HepG2 (cell line): Measurements from ENCODE around the gene DCUN1D3. TPM values are rescaled to one million over a fixed set of nuclear protein-coding genes. Genes with fewer than 3 reads are reported as not detected.

Source experiments
- ATAD3A ChIP-seq: sonication (generic); formaldehyde crosslinking; IDR thresholded peaks from 2 replicates; pipeline ENCODE4 v1.4.0; 2020; ENCODE audit warnings: missing genetic modification reagents
- CEBPG ChIP-seq: IDR thresholded peaks from 2 replicates; pipeline ENCODE4 v1.6.1; 2016
- CREB1 ChIP-seq, 2 experiments: fragments of 450-650 bp in 1 of 2; IDR thresholded peaks; 2 replicates each; pipeline ENCODE4 v1.6.1; 2016 to 2017; ENCODE audit warnings: control low read depth in 1 of 2, mild to moderate bottlenecking in 1 of 2, missing compliant biosample characterization in 1 of 2, missing genetic modification characterization in 1 of 2
- ERF ChIP-seq: IDR thresholded peaks from 2 replicates; pipeline ENCODE4 v1.6.1; 2018; ENCODE audit warnings: missing biosample characterization, missing genetic modification reagents
- IRF2 ChIP-seq: IDR thresholded peaks from 2 replicates; pipeline ENCODE4 v1.6.1; 2018; ENCODE audit warnings: missing genetic modification reagents, missing compliant biosample characterization
- KDM5A ChIP-seq: fragments of 200-600 bp; sonication (generic); IDR thresholded peaks from 2 replicates; pipeline ENCODE4 v1.7.0; 2018; ENCODE audit warnings: antibody characterized with exemption, mild to moderate bottlenecking, low read length, borderline replicate concordance
- LCORL ChIP-seq, 2 experiments: fragments of 450-650 bp in 1 of 2; sonication (generic) in 1 of 2; formaldehyde crosslinking in 1 of 2; IDR thresholded peaks; 2 replicates each; pipeline versions ENCODE4 v1.5.0 to v1.6.1; 2017 to 2020; ENCODE audit warnings: antibody characterized with exemption in 1 of 2, missing genetic modification reagents in 1 of 2
- MIER3 ChIP-seq: IDR thresholded peaks from 2 replicates; pipeline ENCODE4 v1.6.1; 2016; ENCODE audit warnings: missing compliant biosample characterization, borderline replicate concordance
- MIXL1 ChIP-seq: IDR thresholded peaks from 2 replicates; pipeline ENCODE4 v1.6.1; 2016
- PAWR ChIP-seq: sonication (generic); formaldehyde crosslinking; IDR thresholded peaks from 2 replicates; pipeline ENCODE4 v1.4.0; 2020; ENCODE audit warnings: missing genetic modification reagents, mild to moderate bottlenecking, borderline replicate concordance
- ZBTB8A ChIP-seq: sonication (generic); formaldehyde crosslinking; IDR thresholded peaks from 2 replicates; pipeline ENCODE4 v1.4.0; 2020; ENCODE audit warnings: mild to moderate bottlenecking, low read depth, missing genetic modification reagents, borderline replicate concordance
- ZEB1 ChIP-seq: IDR thresholded peaks from 2 replicates; pipeline ENCODE4 v1.6.1; 2012; ENCODE audit warnings: mild to moderate bottlenecking, low read depth, inconsistent platforms; ENCODE audit not compliant: insufficient replicate concordance
- ZNF24 ChIP-seq: fragments of 450-650 bp; IDR thresholded peaks from 2 replicates; pipeline ENCODE4 v1.6.1; 2017; ENCODE audit warnings: antibody characterized with exemption, mild to moderate bottlenecking
- ZNF350 ChIP-seq: sonication (generic); formaldehyde crosslinking; IDR thresholded peaks from 2 replicates; pipeline ENCODE4 v1.4.0; 2020; ENCODE audit warnings: mild to moderate bottlenecking, low read depth, missing genetic modification reagents, borderline replicate concordance
- ZNF543 ChIP-seq: sonication (generic); formaldehyde crosslinking; IDR thresholded peaks from 2 replicates; pipeline ENCODE4 v1.4.0; 2020; ENCODE audit warnings: mild to moderate bottlenecking, missing genetic modification reagents
- ZSCAN22 ChIP-seq: sonication (generic); formaldehyde crosslinking; IDR thresholded peaks from 2 replicates; pipeline ENCODE4 v1.4.0; 2020; ENCODE audit warnings: mild to moderate bottlenecking, missing genetic modification reagents
- ZSCAN9 ChIP-seq: IDR thresholded peaks from 2 replicates; pipeline ENCODE4 v1.6.1; 2016; ENCODE audit warnings: borderline replicate concordance
- polyA plus RNA-seq, 8 experiments: library from polyadenylated mRNA; depleted of rRNA in 3 of 8; stranded (reverse) in 7 of 8; unstranded in 1 of 8; fragments of >200 nt; fragmentation: Illumina TruSeq in 4 of 8; extraction: Trizol in 4 of 8; gene quantifications; 2 replicates each; pipeline versions ENCODE4 v1.2.1 to v1.2.3, GENCODE V29; 2011 to 2016; ENCODE audit warnings: low read depth in 4 of 8, missing spikeins in 1 of 8, mixed read lengths in 1 of 8; ENCODE audit not compliant: insufficient read depth in 1 of 8
- total RNA-seq, 5 experiments: library from RNA; depleted of rRNA; stranded (reverse); fragments of >200 nt; fragmentation: Illumina TruSeq; extraction: Trizol; gene quantifications; 2 replicates each; pipeline ENCODE4 v1.2.3, GENCODE V29; 2016; ENCODE audit warnings: low read depth in 1 of 5
- TF ChIP-seq, protein P1 (sequence below): sonication (generic); formaldehyde crosslinking; IDR thresholded peaks from 2 replicates; pipeline ENCODE4 v1.8.0; 2023; ENCODE audit warnings: mild to moderate bottlenecking, missing genetic modification reagents
- TF ChIP-seq, protein P2 (sequence below): IDR thresholded peaks from 2 replicates; pipeline ENCODE4 v1.6.1; 2016
- TF ChIP-seq, protein P3 (sequence below): sonication (generic); formaldehyde crosslinking; IDR thresholded peaks from 2 replicates; pipeline ENCODE4 v1.4.0; 2020; ENCODE audit warnings: missing genetic modification reagents, borderline replicate concordance

The DCUN1D3 gene
- total and polyA plus RNA-seq, 2 of the 13 experiments (the other 11 are each of a cell fraction or from before 2014, with no cell fraction given) = 5.0 to 19.3 TPM

DNA sequence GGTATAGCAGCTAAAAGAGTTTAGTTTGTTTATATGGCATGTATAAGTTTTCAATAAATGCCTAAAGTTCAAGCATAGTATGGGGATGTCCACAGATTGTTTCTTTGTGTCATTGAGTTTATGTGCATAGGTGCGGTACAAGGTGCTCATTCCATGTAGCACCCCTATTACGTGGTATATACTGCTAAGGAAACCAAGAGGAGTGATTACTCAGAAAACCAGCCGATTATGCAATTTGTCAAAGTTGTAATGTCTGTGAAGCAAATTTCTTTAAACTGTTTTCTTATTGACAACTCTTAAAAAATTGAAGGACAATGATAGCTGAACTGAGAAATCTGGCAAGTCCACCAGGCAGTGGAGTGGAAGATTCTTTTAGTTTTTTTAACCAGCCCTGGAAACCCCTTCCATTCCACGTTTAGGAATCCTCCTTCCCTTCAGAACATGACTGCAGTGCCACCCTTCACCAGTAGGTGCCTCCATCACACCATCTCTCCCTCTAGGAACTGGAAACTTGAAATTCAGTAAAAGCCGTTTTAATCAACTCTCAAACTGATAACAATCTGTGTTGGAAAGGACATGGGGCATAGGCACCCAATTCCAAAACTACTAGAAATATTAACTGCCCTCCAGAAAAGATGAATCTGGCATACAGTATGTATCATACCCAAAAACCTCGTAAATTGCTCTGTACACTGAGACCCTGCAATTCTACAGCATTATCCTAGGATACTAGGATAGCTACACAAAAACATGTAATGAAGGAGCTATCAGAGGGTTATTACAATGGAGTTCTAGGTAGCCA, 50.4 kb downstream of the DCUN1D3 start (continued):
- TF ChIP-seq CREB1 (IDR thresholded peaks at IDR 0.05) (no peak), CREB1 (CRISPR knock-in tag; IDR thresholded peaks at IDR 0.05) (no peak), ZSCAN22 (CRISPR knock-in tag) (no peak), ZBTB8A (no peak), ERF (CRISPR knock-in tag) (peak; percentile 73; the same call in 1 of the 2 replicates), CEBPG (CRISPR knock-in tag) (peak; percentile 10; the same call in 1 of the 2 replicates), LCORL (IDR thresholded peaks at IDR 0.05) (no peak), LCORL (CRISPR knock-in tag; IDR thresholded peaks at IDR 0.05) (peak; percentile 64), PAWR (CRISPR knock-in tag) (0 out of 2 replicates have a peak, but pooled peaks have one; percentile 51), ATAD3A (no peak), MIXL1 (peak; percentile 57; the same call in 1 of the 2 replicates), ZNF543 (CRISPR knock-in tag) (no peak), ZNF24 (0 out of 2 replicates have a peak, but pooled peaks have one; percentile 27), ZSCAN9 (CRISPR knock-in tag) (peak; percentile 69; the same call in 1 of the 2 replicates), KDM5A (peak; percentile 49; the same call in 1 of the 2 replicates), ZNF350 (no peak), MIER3 (CRISPR knock-in tag) (peak; percentile 46; the same call in 1 of the 2 replicates), IRF2 (0 out of 2 replicates have a peak, but pooled peaks have one; percentile 43), ZEB1 (no peak)
- TF ChIP-seq, protein P1, sequence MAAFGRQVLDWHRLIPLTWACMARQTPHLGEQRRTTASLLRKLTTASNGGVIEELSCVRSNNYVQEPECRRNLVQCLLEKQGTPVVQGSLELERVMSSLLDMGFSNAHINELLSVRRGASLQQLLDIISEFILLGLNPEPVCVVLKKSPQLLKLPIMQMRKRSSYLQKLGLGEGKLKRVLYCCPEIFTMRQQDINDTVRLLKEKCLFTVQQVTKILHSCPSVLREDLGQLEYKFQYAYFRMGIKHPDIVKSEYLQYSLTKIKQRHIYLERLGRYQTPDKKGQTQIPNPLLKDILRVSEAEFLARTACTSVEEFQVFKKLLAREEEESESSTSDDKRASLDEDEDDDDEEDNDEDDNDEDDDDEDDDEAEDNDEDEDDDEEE (CRISPR knock-in tag) = no peak
- TF ChIP-seq, protein P2, sequence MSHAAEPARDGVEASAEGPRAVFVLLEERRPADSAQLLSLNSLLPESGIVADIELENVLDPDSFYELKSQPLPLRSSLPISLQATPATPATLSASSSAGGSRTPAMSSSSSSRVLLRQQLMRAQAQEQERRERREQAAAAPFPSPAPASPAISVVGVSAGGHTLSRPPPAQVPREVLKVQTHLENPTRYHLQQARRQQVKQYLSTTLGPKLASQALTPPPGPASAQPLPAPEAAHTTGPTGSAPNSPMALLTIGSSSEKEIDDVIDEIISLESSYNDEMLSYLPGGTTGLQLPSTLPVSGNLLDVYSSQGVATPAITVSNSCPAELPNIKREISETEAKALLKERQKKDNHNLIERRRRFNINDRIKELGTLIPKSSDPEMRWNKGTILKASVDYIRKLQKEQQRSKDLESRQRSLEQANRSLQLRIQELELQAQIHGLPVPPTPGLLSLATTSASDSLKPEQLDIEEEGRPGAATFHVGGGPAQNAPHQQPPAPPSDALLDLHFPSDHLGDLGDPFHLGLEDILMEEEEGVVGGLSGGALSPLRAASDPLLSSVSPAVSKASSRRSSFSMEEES = 0 out of 2 replicates have a peak, but pooled peaks have one; percentile 31
- TF ChIP-seq, protein P3, sequence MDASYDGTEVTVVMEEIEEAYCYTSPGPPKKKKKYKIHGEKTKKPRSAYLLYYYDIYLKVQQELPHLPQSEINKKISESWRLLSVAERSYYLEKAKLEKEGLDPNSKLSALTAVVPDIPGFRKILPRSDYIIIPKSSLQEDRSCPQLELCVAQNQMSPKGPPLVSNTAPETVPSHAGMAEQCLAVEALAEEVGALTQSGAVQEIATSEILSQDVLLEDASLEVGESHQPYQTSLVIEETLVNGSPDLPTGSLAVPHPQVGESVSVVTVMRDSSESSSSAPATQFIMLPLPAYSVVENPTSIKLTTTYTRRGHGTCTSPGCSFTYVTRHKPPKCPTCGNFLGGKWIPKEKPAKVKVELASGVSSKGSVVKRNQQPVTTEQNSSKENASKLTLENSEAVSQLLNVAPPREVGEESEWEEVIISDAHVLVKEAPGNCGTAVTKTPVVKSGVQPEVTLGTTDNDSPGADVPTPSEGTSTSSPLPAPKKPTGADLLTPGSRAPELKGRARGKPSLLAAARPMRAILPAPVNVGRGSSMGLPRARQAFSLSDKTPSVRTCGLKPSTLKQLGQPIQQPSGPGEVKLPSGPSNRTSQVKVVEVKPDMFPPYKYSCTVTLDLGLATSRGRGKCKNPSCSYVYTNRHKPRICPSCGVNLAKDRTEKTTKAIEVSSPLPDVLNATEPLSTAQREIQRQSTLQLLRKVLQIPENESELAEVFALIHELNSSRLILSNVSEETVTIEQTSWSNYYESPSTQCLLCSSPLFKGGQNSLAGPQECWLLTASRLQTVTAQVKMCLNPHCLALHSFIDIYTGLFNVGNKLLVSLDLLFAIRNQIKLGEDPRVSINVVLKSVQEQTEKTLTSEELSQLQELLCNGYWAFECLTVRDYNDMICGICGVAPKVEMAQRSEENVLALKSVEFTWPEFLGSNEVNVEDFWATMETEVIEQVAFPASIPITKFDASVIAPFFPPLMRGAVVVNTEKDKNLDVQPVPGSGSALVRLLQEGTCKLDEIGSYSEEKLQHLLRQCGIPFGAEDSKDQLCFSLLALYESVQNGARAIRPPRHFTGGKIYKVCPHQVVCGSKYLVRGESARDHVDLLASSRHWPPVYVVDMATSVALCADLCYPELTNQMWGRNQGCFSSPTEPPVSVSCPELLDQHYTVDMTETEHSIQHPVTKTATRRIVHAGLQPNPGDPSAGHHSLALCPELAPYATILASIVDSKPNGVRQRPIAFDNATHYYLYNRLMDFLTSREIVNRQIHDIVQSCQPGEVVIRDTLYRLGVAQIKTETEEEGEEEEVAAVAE (CRISPR knock-in tag) = peak; percentile 69; the same call in 1 of the 2 replicates
